Tibial nerve (tissue), 4 donors: ENCODE data around the gene DISP2. TPM values are rescaled to one million over a fixed set of nuclear protein-coding genes. Genes with fewer than 3 reads are reported as not detected.

Source experiments
- DNase-seq, 2 donors: peaks; one replicate each; pipeline ENCODE4 v3.0.0-alpha.2; 2019; ENCODE audit warnings: low spot score in 2 of 2
- H3K27ac ChIP-seq, 4 donors: fragments of 200-600 bp; sonication (generic) in 3 of 4; one replicate each; pipeline ENCODE4 v1.5.1; 2017 to 2019; ENCODE audit warnings: mild to moderate bottlenecking in 1 of 4
- H3K27me3 ChIP-seq, 2 donors: fragments of 200-600 bp; sonication (generic) in 1 of 2; one replicate each; pipeline versions ENCODE4 v1.5.1 to v1.6.0; 2017 to 2019
- H3K36me3 ChIP-seq, 3 donors: fragments of 200-600 bp; sonication (generic); one replicate each; pipeline ENCODE4 v1.5.1; 2018 to 2019
- H3K4me1 ChIP-seq, 4 donors: fragments of 200-600 bp; sonication (generic) in 3 of 4; one replicate each; pipeline ENCODE4 v1.5.1; 2017 to 2019
- H3K4me3 ChIP-seq, 4 donors: fragments of 200-600 bp; sonication (generic) in 3 of 4; one replicate each; pipeline ENCODE4 v1.5.1; 2017 to 2019; ENCODE audit warnings: mild to moderate bottlenecking in 1 of 4, moderate library complexity in 1 of 4
- H3K9me3 ChIP-seq, 4 donors: fragments of 200-600 bp; sonication (generic) in 3 of 4; one replicate each; pipeline ENCODE4 v1.5.1; 2017 to 2019
- EP300 ChIP-seq, 2 donors: sonication (generic); formaldehyde crosslinking; IDR thresholded peaks; one replicate each; pipeline ENCODE4 v1.6.1; 2017; ENCODE audit warnings: antibody characterized with exemption in 2 of 2, mild to moderate bottlenecking in 1 of 2
- POLR2A ChIP-seq, 2 donors: fragments of 450-650 bp; IDR thresholded peaks; one replicate each; pipeline ENCODE4 v1.6.1; 2017; ENCODE audit warnings: antibody characterized with exemption in 2 of 2, mild to moderate bottlenecking in 2 of 2, moderate library complexity in 2 of 2
- WGBS, 2 donors: methylation state at CpG; one replicate each; pipeline ENCODE4 v1.1.5; 2018; 5-methylcytosine and 5-hydroxymethylcytosine counted together
- total RNA-seq, 4 donors: library from RNA; depleted of rRNA; stranded (reverse); fragments of >200 nt; gene quantifications; one replicate each; pipeline ENCODE4 v1.1.0, GENCODE V29; 2016
- TF ChIP-seq, protein P1 (sequence below), 5 experiments: fragments of 200-600 bp in 3 of 5; fragments of 450-650 bp in 2 of 5; sonication (generic) in 3 of 5; IDR thresholded peaks; one replicate each; pipeline ENCODE4 v1.5.1; 2016 to 2019; ENCODE audit warnings: antibody characterized with exemption in 5 of 5, mild to moderate bottlenecking in 3 of 5, moderate library complexity in 2 of 5

The DISP2 gene
- total RNA-seq, 4 donors from 2014 or later = under 0.01 to 0.22 (median 0.10) TPM

DNA sequence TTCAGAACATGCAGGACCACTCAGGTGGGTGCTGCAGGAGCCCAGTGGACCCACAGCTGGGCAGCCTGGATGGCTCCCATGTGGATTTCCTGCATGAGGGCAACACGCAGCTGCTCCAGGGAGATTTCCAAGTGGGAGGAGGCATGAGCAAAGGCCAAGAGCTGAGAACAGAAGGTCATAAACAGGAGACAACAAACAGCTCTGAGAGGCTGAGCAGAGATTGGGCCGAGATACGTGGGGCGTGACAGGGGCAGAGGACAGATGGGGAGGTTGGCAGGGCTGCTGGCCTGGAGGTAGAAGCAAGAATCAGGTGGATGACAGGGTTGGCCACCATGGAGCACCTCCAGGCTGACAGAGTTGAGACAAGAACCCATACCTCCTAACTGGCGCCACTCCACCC lies 4.3 kb upstream of the DISP2 start:
- H3K36me3 ChIP-seq = no peaks in the 10 kb centered on the region
- no peaks in the 10 kb centered on the region for H3K27me3 ChIP-seq
- H3K27ac ChIP-seq = peak overlapping the region in 1 of 4 donors; percentile 29
- no peaks in the 10 kb centered on the region for H3K9me3 ChIP-seq
- peaks cover 0 to 30% (median 10%) of the 10 kb centered on the region in 4 donors for H3K4me1 ChIP-seq
- no peak for DNase-seq
- TF ChIP-seq EP300 (IDR thresholded peaks at IDR 0.05) = peak in 1 of 2 donors; percentile 12
- TF ChIP-seq, protein P1, sequence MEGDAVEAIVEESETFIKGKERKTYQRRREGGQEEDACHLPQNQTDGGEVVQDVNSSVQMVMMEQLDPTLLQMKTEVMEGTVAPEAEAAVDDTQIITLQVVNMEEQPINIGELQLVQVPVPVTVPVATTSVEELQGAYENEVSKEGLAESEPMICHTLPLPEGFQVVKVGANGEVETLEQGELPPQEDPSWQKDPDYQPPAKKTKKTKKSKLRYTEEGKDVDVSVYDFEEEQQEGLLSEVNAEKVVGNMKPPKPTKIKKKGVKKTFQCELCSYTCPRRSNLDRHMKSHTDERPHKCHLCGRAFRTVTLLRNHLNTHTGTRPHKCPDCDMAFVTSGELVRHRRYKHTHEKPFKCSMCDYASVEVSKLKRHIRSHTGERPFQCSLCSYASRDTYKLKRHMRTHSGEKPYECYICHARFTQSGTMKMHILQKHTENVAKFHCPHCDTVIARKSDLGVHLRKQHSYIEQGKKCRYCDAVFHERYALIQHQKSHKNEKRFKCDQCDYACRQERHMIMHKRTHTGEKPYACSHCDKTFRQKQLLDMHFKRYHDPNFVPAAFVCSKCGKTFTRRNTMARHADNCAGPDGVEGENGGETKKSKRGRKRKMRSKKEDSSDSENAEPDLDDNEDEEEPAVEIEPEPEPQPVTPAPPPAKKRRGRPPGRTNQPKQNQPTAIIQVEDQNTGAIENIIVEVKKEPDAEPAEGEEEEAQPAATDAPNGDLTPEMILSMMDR (IDR thresholded peaks at IDR 0.05) = no peak
- WGBS, 2 donors = 63 to 72% methylated on average over 5 of the region's 5 CpGs
- no peak overlapping the region for H3K4me3 ChIP-seq

DNA sequence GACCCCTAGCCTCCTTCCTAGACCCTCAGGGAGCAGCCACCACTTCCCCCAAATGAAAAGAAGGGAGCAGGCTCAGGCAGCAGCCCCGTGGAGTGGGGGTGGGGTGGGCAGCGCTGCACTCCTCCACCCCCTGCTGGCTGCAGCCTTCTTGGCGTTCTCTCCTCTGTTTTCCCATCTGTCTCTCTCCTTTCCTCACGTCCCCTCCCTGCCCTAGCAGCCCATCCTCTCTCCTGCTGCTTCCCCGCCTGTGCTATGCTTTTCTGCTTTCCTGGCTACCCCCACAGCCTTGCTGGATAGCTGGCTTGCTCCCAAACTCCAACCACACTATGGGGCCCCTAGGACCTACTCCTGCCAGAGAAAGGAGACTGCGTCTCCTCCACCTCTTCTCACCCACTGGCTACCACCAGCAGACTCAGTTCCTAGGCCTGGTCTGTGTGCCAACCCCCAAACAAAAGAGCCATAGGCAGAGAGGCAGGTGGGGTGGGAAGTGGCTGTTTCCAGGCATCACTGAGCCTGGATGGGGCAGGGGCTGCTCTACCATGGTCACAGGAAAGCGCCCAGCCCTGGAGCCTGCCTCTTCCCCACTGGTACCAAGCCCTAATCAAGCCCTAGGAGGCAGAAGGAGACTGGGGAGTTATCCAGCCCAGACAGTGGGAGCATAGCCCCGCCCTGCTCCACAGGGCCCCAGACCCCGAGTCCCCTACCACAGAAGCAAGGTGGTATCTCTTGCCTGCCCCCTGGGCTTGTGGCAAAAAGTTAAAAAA lies 3.4 kb upstream of the DISP2 start:
- Histone ChIP-seq H3K36me3 (no peaks in the 10 kb centered on the region), H3K4me1 (peaks cover 0 to 31% (median 10%) of the 10 kb centered on the region in 4 donors), H3K4me3 (no peak overlapping the region), H3K9me3 (no peaks in the 10 kb centered on the region), H3K27me3 (no peaks in the 10 kb centered on the region), H3K27ac (no peak overlapping the region)
- WGBS, 2 donors = 35 to 37% methylated on average over 8 to 9 of the region's 9 CpGs
- TF ChIP-seq EP300 (IDR thresholded peaks at IDR 0.05) (no peak), POLR2A (IDR thresholded peaks at IDR 0.05) (no peak)
- TF ChIP-seq, protein P1 (IDR thresholded peaks at IDR 0.05) = peak in 2 of 5 experiments; percentile 13 to 27
- DNase-seq = no peak

DNA sequence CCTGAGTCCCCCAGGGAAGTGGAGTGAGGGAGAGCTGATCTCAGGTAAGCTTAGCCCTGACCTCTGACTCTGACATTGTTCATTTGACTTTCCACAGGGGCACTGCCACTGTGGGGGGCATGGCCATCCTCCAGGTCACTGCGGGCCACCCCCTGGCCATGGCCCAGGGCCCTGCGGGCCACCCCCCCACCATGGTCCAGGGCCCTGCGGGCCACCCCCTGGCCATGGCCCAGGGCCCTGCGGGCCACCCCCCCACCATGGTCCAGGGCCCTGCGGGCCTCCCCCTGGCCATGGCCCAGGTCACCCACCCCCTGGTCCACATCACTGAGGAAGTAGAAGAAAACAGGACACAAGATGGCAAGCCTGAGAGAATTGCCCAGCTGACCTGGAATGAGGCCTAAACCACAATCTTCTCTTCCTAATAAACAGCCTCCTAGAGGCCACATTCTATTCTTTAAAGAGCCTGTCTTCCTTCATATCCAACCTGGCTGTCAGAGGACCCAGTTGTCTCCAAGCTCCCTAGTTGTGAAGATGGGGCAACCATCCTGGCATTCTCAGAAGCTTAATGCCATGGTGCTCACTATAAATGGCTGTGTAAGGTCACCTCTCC lies 1.9 kb upstream of the DISP2 start:
- peaks cover 0 to 31% (median 10%) of the 10 kb centered on the region in 4 donors for H3K4me1 ChIP-seq
- TF ChIP-seq, protein P1 (IDR thresholded peaks at IDR 0.05) = no peak
- TF ChIP-seq POLR2A (IDR thresholded peaks at IDR 0.05) = no peak
- TF ChIP-seq EP300 (IDR thresholded peaks at IDR 0.05) = no peak

DNA sequence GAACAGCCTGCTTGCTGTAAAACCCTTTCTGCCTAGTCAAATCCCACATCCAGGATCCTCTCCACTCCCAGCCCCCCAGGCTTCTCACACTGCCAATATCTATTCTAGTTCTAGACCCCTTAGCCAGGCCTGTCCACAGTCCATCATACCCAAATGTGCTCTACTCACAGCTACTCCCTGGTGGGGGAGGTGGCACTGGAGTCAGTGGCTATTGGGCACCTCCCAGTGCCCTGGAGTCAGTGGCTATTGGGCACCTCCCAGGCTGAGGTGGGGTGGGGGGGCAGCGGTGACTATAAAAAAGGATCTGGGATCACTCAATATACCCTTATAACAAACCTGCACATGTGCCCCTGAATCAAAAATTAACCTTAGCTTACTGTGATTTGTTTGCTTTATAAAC lies 773 bp upstream of the DISP2 start:
- no peaks in the 10 kb centered on the region for H3K36me3 ChIP-seq
- H3K27ac ChIP-seq = no peak overlapping the region
- TF ChIP-seq EP300 (IDR thresholded peaks at IDR 0.05) (no peak), POLR2A (IDR thresholded peaks at IDR 0.05) (no peak)
- TF ChIP-seq, protein P1 (IDR thresholded peaks at IDR 0.05) = no peak
- DNase-seq = no peak
- no peaks in the 10 kb centered on the region for H3K27me3 ChIP-seq
- H3K4me1 ChIP-seq = peaks cover 0 to 31% (median 10%) of the 10 kb centered on the region in 4 donors
- H3K9me3 ChIP-seq = no peaks in the 10 kb centered on the region
- 67 to 83% methylated on average over 1 of the region's 1 CpG for WGBS, 2 donors
- no peak overlapping the region for H3K4me3 ChIP-seq

More for the DNA sequence above, 1.9 kb upstream of the DISP2 start:
- no peak for DNase-seq
- Histone ChIP-seq H3K27ac (no peak overlapping the region), H3K36me3 (no peaks in the 10 kb centered on the region), H3K9me3 (no peaks in the 10 kb centered on the region), H3K27me3 (no peaks in the 10 kb centered on the region), H3K4me3 (no peak overlapping the region)
- WGBS, 2 donors = 87% methylated on average over 3 of the region's 5 CpGs; no CpG with 5 or more reads in 1 of the 2 donors
